ENCODE measurements around the gene CCDC150.

DNA sequence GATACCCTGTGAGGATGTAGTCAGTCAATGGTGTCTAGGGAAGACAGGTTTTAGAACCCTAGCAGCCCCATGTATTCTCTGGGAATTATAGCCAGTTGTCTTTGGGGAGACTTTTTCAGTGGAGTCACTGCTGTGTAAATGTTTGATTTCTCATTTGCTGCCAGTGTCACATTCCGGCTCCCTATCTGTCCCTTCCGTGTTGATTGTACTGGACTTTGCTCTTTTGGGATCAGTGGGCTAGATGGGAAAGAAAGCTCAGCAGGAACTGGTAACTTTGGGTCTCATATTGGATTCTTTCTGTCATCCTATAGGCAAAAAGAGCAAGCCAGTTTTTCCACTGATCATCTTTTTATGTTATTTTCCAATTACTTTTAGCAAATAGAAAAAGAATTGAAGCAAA lies 89.9 kb downstream of the CCDC150 start:
- TF ChIP-seq POLR2AphosphoS5 (IDR thresholded peaks at IDR 0.05; ENCODE audit: low read depth, low read length) (no peak), REST (IDR thresholded peaks at IDR 0.05; ENCODE audit: insufficient read depth in 1 of 2, low read depth in 2 of 2, low read length in 2 of 2) (no peak), SIN3A (IDR thresholded peaks at IDR 0.05; ENCODE audit: borderline replicate concordance, insufficient read depth, low read length) (no peak), TAF1 (IDR thresholded peaks at IDR 0.05; ENCODE audit: borderline replicate concordance, insufficient read depth, low read length) (no peak), FOXP2 (optimal IDR thresholded peaks at IDR 0.05; ENCODE audit: borderline replicate concordance, extremely low read depth, extremely low read length, insufficient read depth) (no peak)

Data from PFSK-1 (cell line).